ENCODE measurements around the gene MINDY2.
"Not testable (repeated sequence)": the region's sequence is repeated elsewhere in the genome, so short reads cannot be mapped to it uniquely, and the experiment has no call there.

MINDY2 gene

GRCh38 chr15:58752716-58753115, 18.4 kb upstream of the MINDY2 start:
- no peak for DNase-seq (ENCODE audit: low read depth)

DNA sequence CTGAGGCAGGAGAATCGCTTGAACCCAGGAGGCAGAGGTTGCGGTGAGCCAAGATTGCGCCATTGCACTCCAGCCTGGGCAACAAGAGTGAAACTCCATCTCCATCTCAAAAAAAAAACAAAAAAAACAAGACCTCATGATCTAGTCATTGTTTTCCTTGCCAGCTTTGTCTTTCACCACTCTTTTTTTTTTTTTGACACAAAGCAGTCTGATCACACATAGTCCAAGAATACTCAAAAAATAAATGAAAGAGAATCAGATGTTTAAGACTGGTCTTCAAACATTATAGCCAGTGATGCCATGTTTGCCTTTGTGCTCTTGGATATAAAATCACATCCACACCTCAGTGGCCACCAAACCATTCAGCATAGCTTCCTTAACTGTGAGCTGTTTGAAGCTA, 15.8 kb upstream of the MINDY2 start:
- DNase-seq (ENCODE audit: low read depth): no peak

GRCh38 chr15:58755956-58756355, 15.1 kb upstream of the MINDY2 start:
- no peak for DNase-seq (ENCODE audit: low read depth)

DNA sequence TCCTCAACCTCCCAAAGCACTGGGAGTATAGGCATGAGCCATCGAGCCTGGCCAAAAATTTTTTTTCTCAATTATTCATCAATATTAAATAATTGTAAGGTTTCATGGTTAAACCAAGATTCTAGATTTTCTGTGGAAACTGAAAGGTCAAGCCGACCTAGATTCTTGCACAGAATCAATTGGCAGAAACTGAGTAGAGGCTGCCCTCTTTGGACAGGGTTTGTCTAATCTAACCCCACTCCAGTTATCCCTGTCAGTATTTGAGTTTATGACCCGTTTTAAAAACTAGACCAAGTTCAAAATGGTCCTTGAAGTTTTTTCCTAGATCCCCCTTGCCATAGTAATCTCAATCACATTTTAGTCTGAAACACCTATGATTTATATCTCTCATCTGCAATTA, 13.0 kb upstream of the MINDY2 start:
- DNase-seq (ENCODE audit: low read depth): no peak

DNA sequence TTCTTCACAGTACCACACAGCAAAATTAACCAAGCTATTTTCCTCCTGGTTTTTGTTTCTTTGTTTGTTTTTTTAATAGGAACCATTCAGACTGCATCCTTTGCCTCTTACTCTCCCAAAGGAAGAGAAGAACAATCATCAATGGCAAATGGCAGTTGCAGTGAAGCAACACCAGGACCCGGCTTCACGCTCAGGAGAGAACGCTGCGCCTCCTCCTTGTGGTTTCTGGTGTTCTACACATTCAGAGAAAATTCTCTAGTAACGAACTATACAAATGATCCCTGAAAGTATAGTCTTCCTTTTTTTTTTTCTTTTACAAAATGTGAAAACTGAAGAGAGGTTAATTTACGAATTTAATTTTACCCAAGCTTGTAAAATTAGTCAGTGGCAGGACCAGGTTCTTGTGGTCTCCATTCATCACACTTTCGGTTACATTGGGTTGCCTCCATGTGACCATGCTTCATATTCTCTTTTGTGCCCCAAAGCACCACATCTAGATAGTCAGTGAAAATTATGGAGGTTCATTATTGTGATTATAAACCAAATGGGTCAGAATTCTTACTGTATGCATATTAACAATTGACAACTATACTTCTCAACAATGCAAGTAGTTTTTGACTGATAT, 10.6 kb upstream of the MINDY2 start:
- DNase-seq (ENCODE audit: low read depth): no peak

GRCh38 chr15:58761010-58761388, 10.1 kb upstream of the MINDY2 start:
- no peak for DNase-seq (ENCODE audit: low read depth)

- no peak for DNase-seq (ENCODE audit: low read depth)
Measured at GRCh38 chr15:58762285-58762684, 8.8 kb upstream of the MINDY2 start.

GRCh38 chr15:58762731-58763130, 8.4 kb upstream of the MINDY2 start:
- DNase-seq (ENCODE audit: low read depth): no peak

- no peak for DNase-seq (ENCODE audit: low read depth)
Measured at GRCh38 chr15:58764468-58764867, 6.6 kb upstream of the MINDY2 start.

- no peak for DNase-seq (ENCODE audit: low read depth)
Measured at GRCh38 chr15:58766290-58766689, 4.8 kb upstream of the MINDY2 start.

GRCh38 chr15:58768601-58769004, 2.5 kb upstream of the MINDY2 start:
- DNase-seq (ENCODE audit: low read depth): not testable (repeated sequence)

GRCh38 chr15:58770519-58770856, 614 bp upstream of the MINDY2 start:
- DNase-seq (ENCODE audit: low read depth): no peak

GRCh38 chr15:58771621-58772250, 634 bp downstream of the MINDY2 start:
- DNase-seq (ENCODE audit: low read depth): no peak

GRCh38 chr15:58773024-58773423, 1.9 kb downstream of the MINDY2 start:
- no peak for DNase-seq (ENCODE audit: low read depth)

DNA sequence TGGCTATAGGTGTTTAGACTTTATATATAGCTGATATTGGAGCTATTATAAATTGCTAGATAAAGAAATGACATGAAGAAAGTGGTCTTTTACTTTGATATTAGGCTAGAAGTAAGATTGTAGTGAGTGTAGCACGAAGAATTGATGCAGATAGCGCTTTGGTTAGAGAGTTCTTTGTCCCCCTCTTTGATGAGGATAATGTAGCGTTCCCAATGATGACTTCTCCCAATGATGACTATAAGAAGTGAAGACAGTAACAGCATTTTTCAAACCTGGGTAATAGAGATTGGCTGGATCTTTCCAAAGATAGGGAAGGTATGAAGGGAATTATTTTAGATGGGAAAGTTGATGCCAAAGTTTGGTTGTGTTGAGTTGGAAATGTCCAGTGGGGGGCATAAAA, 4.3 kb downstream of the MINDY2 start:
- no peak for DNase-seq (ENCODE audit: low read depth)

DNA sequence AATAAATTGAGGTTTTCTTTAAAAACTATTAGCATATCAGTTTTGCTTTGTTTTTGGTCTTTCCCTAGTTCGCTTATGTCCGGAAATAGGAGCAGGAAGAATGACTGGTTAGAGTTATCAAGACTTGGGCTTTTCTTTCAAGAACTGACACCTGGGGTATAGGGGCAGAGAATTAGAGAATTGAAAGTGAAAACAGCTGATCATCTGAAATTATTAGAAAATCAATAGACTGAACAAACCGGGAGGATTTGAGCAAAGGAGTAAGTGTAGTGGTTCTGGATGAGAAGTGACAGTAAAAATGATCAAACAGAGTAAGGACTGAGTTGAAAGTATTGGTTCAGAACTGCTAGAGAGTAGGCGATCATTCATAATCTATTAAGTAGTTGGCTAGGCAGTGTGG, 6.0 kb downstream of the MINDY2 start:
- no peak for DNase-seq (ENCODE audit: low read depth)

DNA sequence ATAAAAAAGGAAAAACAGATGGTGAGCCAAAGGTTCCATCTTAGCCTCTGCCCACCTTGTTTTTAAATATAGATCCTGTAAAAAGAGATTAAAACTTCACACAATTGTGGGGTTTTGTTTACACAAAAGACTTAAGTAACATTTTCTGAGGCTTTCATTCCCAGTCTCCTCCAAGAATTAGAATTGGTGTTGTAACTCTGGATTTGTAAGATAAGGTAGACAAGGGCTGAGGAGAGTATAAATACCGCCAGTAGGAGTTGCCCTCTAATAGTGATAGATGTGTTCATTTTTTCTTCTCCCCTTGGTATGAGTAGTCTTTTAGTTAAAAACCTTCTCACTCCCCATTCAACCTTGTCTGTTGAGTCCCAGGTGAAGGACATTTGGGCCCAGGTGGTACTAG, 8.5 kb downstream of the MINDY2 start:
- no peak for DNase-seq (ENCODE audit: low read depth)

DNA sequence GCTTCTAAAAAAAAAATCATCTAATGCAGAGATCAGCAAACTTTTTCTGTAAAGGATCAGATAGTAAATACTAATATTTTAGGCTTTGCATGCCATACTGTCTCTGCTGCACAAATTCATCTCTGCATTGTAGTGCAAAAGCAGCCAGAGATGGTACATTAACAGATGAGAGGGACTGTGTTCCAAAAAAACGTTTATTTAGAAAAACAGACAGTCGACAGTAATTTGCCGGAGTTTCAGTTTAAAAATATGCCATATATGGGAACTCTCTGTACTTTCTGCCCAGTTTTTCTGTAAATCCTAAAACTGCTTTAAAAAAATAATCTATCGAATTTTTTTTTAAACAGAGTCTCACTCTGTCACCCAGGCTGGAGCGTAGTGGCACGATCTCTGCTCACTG, 14.3 kb downstream of the MINDY2 start:
- no peak for DNase-seq (ENCODE audit: low read depth)

- no peak for DNase-seq (ENCODE audit: low read depth)
Measured at GRCh38 chr15:58788056-58788710, 17.1 kb downstream of the MINDY2 start.

GRCh38 chr15:58793862-58794261, 22.8 kb downstream of the MINDY2 start:
- DNase-seq (ENCODE audit: low read depth): no peak

DNA sequence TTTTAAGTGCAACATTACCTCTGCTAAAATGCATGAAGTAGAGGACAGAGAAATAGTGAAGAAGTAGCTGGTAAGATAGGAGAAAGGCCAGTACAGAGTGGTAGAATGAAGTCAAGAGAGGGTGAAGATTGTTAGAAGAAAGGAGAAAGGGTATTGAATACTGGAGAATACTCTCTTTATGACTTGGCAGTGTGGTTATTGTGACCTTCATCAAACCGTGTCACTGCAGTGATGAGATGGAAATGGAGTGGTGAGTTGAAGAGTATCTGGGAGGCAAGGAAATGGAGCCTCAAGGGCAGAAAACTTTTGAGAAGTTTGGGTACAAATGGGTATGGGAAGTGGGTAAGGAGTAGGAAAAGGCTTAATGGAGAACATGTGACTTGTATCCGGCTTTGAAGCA, 24.7 kb downstream of the MINDY2 start:
- DNase-seq (ENCODE audit: low read depth): no peak

GRCh38 chr15:58797505-58797904, 26.4 kb downstream of the MINDY2 start:
- no peak for DNase-seq (ENCODE audit: low read depth)

- DNase-seq (ENCODE audit: low read depth): no peak
Measured at GRCh38 chr15:58805095-58805494, 34.0 kb downstream of the MINDY2 start.

DNA sequence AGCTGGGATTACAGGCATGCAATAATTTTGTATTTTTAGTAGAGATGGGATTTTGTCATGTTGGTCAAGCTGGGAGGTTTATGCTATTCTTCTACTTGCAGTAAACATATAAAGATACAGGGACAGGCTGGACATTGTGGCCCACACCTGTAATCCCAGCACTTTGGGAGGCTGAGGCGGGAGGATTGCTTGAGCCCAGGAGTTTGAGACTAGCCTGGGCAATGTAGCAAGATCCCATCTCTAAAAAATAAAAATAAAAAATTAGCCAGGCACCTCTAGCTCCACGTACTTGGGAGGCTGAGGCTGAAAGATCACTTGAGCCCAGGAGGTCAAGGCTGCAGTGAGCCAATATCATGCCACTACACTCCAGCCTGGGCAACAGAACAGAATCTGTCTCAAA, 52.2 kb downstream of the MINDY2 start:
- not testable (repeated sequence) for DNase-seq (ENCODE audit: low read depth)
